Body of pancreas (tissue), 4 donors: ENCODE data around the gene AKT3. TPM values are rescaled to one million over a fixed set of nuclear protein-coding genes. Genes with fewer than 3 reads are reported as not detected.

ENCODE experiments used
- ATAC-seq: fragments of 150-250 bp; one replicate; pipeline ENCODE4 v1.9.1; 2016
- DNase-seq, 4 donors: peaks; one replicate each; pipeline ENCODE4 v3.0.0-alpha.2; 2019
- H3K27ac ChIP-seq, 4 donors: fragments of 200-600 bp; sonication (generic); 1 replicate in 3 of 4; 2 replicates in 1 of 4; pipeline versions ENCODE4 v1.5.1 to v1.6.1; 2016 to 2019; ENCODE audit warnings: mild to moderate bottlenecking in 1 of 4, mixed read lengths in 1 of 4, moderate library complexity in 1 of 4
- H3K27me3 ChIP-seq, 2 donors: fragments of 200-600 bp; sonication (generic); one replicate each; pipeline ENCODE4 v1.6.0; 2016; ENCODE audit warnings: mild to moderate bottlenecking in 1 of 2
- H3K36me3 ChIP-seq, 2 donors: fragments of 200-600 bp; sonication (generic); replicated peaks in 1 of 2; 2 replicates each; pipeline ENCODE4 v1.5.1; 2016; ENCODE audit warnings: low read depth in 2 of 2; ENCODE audit not compliant: insufficient read depth in 1 of 2
- H3K4me1 ChIP-seq: fragments of 200-600 bp; sonication (generic); one replicate; pipeline ENCODE4 v1.6.0; 2016
- H3K4me3 ChIP-seq, 2 donors: fragments of 200-600 bp; sonication (generic); 1 replicate in 1 of 2; 2 replicates in 1 of 2; pipeline ENCODE4 v1.5.1; 2016 to 2019
- H3K9me3 ChIP-seq, 3 donors: fragments of 200-600 bp; sonication (generic); 1 replicate in 2 of 3; 2 replicates in 1 of 3; pipeline ENCODE4 v1.5.1; 2016
- POLR2A ChIP-seq, 3 donors: fragments of 450-650 bp; IDR thresholded peaks; one replicate each; pipeline ENCODE4 v1.6.1; 2016; ENCODE audit warnings: antibody characterized with exemption in 3 of 3, mild to moderate bottlenecking in 2 of 3
- WGBS, 2 donors: methylation state at CpG; one replicate each; pipeline ENCODE4 v1.1.5; 2017; 5-methylcytosine and 5-hydroxymethylcytosine counted together
- intact Hi-C: fragments of 100-400 bp; cut with DNase I; formaldehyde crosslinking; loops from one replicate; pipeline ENCODE4 v1.15.1; 2023
- total RNA-seq, 2 donors: library from RNA; depleted of rRNA; stranded (reverse); fragments of >200 nt; gene quantifications; one replicate each; pipeline ENCODE4 v1.1.0, GENCODE V29; 2016
- TF ChIP-seq, protein P1 (sequence below), 7 experiments: fragments of 450-650 bp in 4 of 7; fragments of 200-600 bp in 3 of 7; sonication (generic) in 3 of 7; IDR thresholded peaks; one replicate each; pipeline ENCODE4 v1.5.1; 2016 to 2019; ENCODE audit warnings: antibody characterized with exemption in 7 of 7

Gene AKT3
- total RNA-seq, 2 donors from 2014 or later: 14.0 to 24.7 TPM

DNA sequence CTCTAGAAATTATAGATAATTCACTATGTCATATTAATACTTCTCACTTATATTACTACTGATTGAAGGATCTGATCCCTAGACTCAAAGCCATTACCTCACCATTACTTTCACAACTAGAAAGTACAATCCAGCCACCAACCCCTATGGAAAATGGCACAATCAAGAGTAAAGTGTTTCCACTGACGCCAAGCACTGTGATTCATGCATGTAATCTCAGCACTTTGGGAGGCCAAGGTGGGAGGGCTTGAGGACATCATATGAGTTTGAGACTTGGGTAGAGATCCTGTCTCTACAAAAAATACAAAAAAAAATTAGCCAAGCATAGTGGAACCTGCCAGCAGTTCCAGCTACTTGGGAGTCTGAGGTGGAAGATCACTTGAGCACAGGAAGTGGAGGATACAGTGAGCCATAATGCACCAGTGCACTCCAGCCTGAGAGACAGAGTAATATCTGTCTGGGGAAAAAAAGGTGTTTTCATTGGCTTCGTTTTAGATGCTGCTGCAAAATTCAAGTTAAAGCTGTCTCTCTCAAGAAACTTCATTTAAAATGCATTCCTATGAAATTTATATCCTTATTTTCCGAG lies 126.5 kb downstream of the AKT3 start:
- no peak overlapping the region for H3K27ac ChIP-seq
- no peaks in the 10 kb centered on the region for H3K4me1 ChIP-seq
- ATAC-seq: no peak
- intact Hi-C loops: no loop called here
- no peak overlapping the region for H3K4me3 ChIP-seq
- 69 to 79% methylated on average over 3 of the region's 3 CpGs for WGBS, 2 donors
- H3K27me3 ChIP-seq: no peaks in the 10 kb centered on the region
- no peak for TF ChIP-seq POLR2A (IDR thresholded peaks at IDR 0.05)
- TF ChIP-seq, protein P1, sequence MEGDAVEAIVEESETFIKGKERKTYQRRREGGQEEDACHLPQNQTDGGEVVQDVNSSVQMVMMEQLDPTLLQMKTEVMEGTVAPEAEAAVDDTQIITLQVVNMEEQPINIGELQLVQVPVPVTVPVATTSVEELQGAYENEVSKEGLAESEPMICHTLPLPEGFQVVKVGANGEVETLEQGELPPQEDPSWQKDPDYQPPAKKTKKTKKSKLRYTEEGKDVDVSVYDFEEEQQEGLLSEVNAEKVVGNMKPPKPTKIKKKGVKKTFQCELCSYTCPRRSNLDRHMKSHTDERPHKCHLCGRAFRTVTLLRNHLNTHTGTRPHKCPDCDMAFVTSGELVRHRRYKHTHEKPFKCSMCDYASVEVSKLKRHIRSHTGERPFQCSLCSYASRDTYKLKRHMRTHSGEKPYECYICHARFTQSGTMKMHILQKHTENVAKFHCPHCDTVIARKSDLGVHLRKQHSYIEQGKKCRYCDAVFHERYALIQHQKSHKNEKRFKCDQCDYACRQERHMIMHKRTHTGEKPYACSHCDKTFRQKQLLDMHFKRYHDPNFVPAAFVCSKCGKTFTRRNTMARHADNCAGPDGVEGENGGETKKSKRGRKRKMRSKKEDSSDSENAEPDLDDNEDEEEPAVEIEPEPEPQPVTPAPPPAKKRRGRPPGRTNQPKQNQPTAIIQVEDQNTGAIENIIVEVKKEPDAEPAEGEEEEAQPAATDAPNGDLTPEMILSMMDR (IDR thresholded peaks at IDR 0.05): no peak
- DNase-seq: no peak
- no peaks in the 10 kb centered on the region for H3K9me3 ChIP-seq
- no peaks in the 10 kb centered on the region for H3K36me3 ChIP-seq

GRCh38 chr1:243723050-243723449 lies 127.0 kb downstream of the AKT3 start:
- intact Hi-C loops: no loop called here
- DNase-seq: no peak
- no peaks in the 10 kb centered on the region for H3K36me3 ChIP-seq
- ATAC-seq: no peak
- no peaks in the 10 kb centered on the region for H3K27me3 ChIP-seq
- no peaks in the 10 kb centered on the region for H3K4me1 ChIP-seq
- 76 to 81% methylated on average over 3 of the region's 3 CpGs for WGBS, 2 donors
- no peaks in the 10 kb centered on the region for H3K9me3 ChIP-seq
- H3K4me3 ChIP-seq: no peak overlapping the region
- TF ChIP-seq, protein P1 (IDR thresholded peaks at IDR 0.05): no peak
- TF ChIP-seq POLR2A (IDR thresholded peaks at IDR 0.05): no peak
- H3K27ac ChIP-seq: no peak overlapping the region

DNA sequence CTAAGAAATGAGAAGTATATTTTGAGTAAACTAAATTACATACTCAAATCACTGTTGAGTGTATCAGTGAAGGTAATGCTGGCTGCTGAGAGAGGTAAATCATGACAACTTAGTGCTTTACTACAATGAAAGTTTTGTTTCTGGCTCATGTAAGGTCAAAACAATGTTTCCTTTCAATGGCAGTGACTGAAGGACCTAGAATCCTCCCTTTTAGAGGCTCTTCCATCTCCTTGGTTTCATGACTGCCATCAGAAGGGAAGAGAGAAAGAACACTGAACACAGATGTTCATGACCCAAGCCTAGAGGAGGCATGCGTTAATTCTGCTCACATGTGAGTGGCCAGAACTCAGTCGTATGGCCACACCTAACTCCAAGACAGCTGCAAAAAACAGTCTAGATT lies 130.6 kb downstream of the AKT3 start:
- no peak for ATAC-seq
- no peaks in the 10 kb centered on the region for H3K27me3 ChIP-seq
- no peak for DNase-seq
- no peak for TF ChIP-seq POLR2A (IDR thresholded peaks at IDR 0.05)
- TF ChIP-seq, protein P1 (IDR thresholded peaks at IDR 0.05): no peak
- WGBS, 2 donors: 77 to 82% methylated on average over 2 of the region's 2 CpGs
- H3K4me3 ChIP-seq: no peak overlapping the region
- H3K9me3 ChIP-seq: no peaks in the 10 kb centered on the region
- no peaks in the 10 kb centered on the region for H3K36me3 ChIP-seq
- intact Hi-C loops: no loop called here
- H3K4me1 ChIP-seq: no peaks in the 10 kb centered on the region
- H3K27ac ChIP-seq: no peak overlapping the region

- Histone ChIP-seq H3K36me3 (no peaks in the 10 kb centered on the region), H3K27me3 (no peaks in the 10 kb centered on the region), H3K4me1 (no peaks in the 10 kb centered on the region), H3K9me3 (no peaks in the 10 kb centered on the region), H3K27ac (no peak overlapping the region), H3K4me3 (no peak overlapping the region)
- 80 to 81% methylated on average over 1 of the region's 1 CpG for WGBS, 2 donors
- DNase-seq (no peak), ATAC-seq (no peak)
- TF ChIP-seq POLR2A (IDR thresholded peaks at IDR 0.05): no peak
- TF ChIP-seq, protein P1 (IDR thresholded peaks at IDR 0.05): no peak
- intact Hi-C loops: no loop called here
These were observed 131.2 kb downstream of the AKT3 start for GRCh38 chr1:243718893-243719292.

GRCh38 chr1:243718022-243718421 lies 132.0 kb downstream of the AKT3 start:
- ATAC-seq (no peak), DNase-seq (no peak)
- Histone ChIP-seq H3K4me3 (no peak overlapping the region), H3K4me1 (no peaks in the 10 kb centered on the region), H3K9me3 (no peaks in the 10 kb centered on the region), H3K36me3 (no peaks in the 10 kb centered on the region), H3K27me3 (no peaks in the 10 kb centered on the region), H3K27ac (no peak overlapping the region)
- 82 to 90% methylated on average over 2 of the region's 2 CpGs for WGBS, 2 donors
- intact Hi-C loops: no loop called here
- TF ChIP-seq, protein P1 (IDR thresholded peaks at IDR 0.05): no peak
- no peak for TF ChIP-seq POLR2A (IDR thresholded peaks at IDR 0.05)
